GM19035 (cell line): ENCODE measurements around the gene KLF3.
"Not testable (repeated sequence)": the region's sequence is repeated elsewhere in the genome, so short reads cannot be mapped to it uniquely, and the experiment has no call there.

ENCODE experiments used
- ATAC-seq: cut with Tn5 transposase; IDR thresholded peaks from one replicate; pipeline ENCODE4 v1.9.1; 2021; ENCODE audit not compliant: unreplicated experiment

KLF3 gene

DNA sequence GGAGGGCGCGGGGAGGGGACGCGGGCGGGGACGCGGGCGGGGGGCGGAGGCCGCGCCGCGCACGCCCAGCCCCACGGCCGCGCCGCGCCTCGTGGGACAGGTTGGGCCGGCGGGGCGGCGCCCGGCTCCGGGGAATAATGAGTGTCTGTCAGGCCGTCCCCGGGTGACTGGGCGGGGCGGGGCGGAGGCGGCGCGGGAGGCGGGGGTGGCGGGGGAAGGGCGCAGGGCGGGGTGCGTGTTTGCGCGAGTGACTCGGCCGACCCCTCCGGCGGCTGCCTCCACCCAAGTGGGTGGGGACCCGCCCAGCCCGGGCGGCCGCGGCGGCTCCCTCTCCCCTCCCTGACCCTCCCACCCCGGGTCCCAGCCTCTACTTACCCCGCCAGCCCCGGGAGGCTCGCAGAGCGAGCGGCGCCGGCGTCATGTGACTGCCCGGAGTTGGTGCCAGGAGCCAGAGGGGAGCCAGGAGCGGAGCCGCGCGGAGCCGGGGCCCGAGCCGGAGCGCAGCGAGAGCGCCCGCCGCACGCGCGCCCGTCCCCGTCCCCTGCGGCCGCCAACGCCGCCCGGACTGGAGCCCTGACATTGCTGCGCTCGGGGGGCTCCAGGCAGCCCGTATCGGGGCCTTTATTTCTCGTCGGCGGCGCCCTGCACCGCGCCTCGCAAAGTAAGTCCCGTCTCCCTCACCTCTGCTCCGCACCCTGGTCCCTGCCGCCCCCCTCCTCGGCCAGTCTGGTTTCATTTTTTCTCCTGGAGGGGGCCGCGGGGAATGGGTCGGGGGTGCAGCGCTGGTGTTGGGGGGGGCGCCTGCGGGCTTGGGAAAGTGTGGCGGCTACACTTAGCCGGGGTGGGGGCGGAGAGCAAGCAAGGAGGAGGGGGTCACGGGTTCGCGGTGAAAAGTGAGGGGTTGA lies at the start of gene KLF3:
Gene KLF3, plus strand, starts transcription at position 399 of the 905 bp plus-strand sequence. CDS start 16,427 bp downstream, outside the sequence.
- peak; percentile 72 for ATAC-seq

GRCh38 chr4:38614231-38614630 lies 49.8 kb upstream of the KLF3 start:
- ATAC-seq: no peak

DNA sequence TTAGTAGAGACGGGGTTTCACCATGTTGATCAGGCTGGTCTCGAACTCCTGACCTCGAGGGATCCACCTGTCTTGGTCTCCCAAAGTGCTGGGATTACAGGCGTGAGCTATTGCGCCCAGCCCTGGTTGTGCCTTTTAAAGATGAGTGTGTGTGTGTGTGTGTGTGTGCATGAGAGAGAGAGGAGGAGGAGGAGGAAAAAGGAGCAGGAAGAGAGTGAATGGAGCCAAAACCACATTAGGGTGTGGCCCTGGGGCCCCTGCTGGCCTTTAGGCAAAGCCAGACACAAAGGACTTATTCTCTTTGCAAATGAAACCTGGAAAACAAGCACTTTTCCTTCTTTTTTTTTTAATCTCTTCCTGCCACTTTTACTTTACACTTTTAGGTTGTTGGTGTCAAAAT lies 48.2 kb upstream of the KLF3 start:
- ATAC-seq: no peak

DNA sequence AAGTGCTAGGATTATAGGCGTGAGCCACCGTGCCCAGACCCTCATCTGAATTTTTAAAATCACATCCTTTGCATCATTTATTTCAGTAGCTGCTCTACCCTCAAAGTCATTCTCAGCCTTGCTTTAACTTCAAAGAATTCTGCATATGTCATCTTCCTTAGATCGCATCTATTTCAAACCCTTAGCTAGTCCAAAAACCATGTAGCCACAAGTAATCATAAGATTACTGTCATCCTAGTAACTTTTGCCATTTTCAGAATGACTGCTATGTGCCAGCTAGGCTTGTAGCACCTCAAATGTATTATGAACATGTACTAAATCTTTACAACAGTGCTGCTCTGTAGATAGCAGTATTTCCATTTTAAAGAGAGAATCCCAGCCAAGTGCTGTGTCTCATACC lies 45.5 kb upstream of the KLF3 start:
- no peak for ATAC-seq

DNA sequence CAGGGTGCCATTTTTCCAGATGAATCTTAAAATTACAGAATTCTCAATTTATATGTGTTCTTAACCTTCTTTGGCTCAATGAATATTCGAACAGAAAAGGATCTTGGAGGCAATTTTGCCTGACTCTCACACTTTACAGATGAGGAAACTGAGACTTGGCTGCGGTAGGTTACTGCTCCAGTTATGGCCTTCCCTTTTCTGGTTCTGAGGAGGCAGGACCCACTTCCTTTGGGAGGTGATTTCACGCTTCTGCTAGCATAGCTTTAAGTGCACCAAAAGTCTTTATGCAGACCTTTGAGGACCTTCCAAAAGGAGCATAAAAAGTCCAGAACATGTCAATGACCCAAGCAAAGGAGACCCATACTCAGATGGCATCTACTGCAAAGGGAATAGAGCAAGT lies 44.7 kb upstream of the KLF3 start:
- no peak for ATAC-seq

DNA sequence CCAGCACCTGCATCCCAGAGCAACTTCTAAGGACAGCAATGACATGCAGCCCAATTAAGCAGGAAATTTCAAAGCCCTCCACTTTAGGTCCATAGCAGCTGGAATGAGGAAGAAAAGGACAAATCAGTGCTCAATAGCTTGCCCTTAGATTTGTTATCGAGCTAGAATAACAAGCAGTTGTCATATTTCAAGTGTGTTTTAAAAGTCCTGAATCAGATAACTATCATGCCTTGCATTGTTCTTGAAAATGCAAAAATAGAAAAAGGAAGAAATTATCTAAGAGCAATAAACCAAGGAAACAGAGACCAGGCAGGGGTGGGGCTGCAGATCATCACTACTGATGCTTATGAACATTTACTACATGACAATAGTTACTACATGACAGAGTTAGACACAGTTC lies 43.9 kb upstream of the KLF3 start:
- no peak for ATAC-seq

DNA sequence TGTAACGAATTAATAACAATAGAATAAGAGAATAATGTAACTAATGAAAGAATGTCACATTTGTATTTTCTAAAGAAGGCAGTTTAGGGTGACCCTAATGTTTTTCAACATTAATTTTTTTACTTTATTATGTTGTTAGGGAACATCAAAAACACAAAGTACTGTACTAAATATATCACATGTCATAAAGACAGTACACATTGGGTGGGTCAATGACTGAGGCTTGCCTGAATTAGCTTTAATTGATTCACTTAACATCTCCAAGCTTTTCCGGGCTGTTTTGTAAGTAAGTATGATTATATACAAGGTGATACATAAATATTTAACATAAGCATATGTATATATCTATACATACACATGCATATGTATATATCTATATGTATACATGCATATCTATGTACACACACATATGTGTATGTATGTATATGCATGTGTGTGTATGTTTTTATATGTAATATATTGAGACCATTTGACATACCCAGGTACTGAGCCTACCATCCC lies 43.4 kb upstream of the KLF3 start:
- ATAC-seq: no peak

- no peak for ATAC-seq
Measured at GRCh38 chr4:38621028-38621684, 42.8 kb upstream of the KLF3 start.

GRCh38 chr4:38621831-38622230 lies 42.2 kb upstream of the KLF3 start:
- no peak for ATAC-seq

GRCh38 chr4:38622340-38622739 lies 41.7 kb upstream of the KLF3 start:
- ATAC-seq: not testable (repeated sequence)

DNA sequence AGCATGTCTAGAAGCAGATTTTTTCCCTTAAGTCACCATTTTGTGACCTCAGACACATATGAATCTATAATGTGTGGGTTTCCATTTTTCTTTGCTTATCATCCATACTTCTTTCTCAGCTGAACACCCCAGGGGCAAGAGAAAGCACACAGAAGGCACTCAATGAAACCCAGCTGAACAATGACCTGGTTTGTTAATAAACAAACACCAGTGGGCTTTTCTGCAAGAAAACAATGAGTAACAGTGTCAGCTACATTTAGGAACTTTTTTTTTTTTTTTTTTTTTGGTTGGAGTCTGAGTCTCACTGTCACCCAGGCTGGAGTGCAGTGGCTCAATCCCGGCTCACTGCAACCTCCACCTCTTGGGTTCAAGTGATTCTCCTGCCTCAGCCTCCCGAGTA lies 40.7 kb upstream of the KLF3 start:
- no peak for ATAC-seq

- no peak for ATAC-seq
Measured at GRCh38 chr4:38624311-38624710, 39.7 kb upstream of the KLF3 start.

GRCh38 chr4:38625508-38625907 lies 38.5 kb upstream of the KLF3 start:
- no peak for ATAC-seq

DNA sequence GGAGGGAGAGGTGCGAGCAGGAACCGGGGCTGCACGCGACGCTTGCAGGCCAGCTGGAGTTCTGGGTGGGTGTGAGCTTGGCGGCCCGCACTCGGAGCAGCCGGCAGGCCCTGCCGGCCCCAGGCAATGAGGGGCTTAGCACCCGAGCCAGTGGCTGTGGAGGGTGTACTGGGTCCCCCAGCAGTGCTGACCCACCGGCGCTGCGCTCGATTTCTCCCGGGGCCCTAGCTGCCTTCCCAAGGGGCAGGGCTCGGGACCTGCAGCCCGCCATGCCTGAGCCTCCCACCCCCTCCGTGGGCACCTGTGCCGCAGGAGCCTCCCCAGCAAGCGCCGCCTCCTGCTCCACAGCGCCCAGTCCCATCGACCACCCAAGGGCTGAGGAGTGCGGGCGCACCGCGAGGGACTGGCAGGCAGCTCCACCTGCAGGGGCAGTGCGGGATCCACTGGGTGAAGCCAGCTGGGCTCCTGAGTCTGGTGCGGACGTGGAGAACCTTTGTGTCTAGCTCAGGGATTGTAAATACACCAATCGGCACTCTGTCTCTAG lies 37.0 kb upstream of the KLF3 start:
- not testable (repeated sequence) for ATAC-seq

- no peak for ATAC-seq
Measured at GRCh38 chr4:38630519-38630918, 33.5 kb upstream of the KLF3 start.

DNA sequence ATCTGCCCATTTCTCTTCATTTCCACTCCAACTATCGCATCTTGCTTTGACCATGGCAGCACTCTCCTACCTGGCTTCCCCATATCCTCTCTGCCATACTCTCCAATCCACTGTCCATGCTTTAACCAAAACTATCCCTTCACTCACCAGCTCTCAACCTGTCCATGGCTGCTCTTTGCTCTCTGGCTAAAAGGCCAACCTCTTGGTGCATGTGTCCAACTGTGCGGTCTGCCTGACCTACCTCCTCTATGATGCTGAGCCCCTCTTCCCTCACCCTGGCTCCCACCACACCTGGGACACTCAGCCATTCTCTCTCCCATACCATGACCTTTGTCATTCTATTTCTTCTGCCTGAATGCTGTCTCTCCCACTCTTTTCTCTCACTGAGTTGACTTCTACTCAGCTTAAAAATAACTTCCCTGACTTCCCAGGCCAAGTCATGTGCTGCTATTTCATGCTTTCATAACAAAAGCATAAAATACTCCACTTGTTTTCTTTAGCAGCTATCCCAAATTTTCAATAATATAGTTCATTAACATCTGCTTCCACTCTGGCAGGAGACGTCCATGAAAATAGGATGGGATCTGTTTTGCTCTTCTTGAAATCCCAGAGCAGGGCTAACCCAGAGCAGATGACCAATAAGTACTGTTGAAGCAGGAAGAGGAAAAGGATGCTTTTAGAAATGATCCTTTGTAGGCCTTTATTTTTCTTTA lies 29.8 kb upstream of the KLF3 start:
- ATAC-seq: no peak

GRCh38 chr4:38639242-38639641 lies 24.8 kb upstream of the KLF3 start:
- ATAC-seq: no peak

- no peak for ATAC-seq
Measured at GRCh38 chr4:38641811-38642210, 22.2 kb upstream of the KLF3 start.

GRCh38 chr4:38644201-38644600 lies 19.8 kb upstream of the KLF3 start:
- ATAC-seq: no peak

DNA sequence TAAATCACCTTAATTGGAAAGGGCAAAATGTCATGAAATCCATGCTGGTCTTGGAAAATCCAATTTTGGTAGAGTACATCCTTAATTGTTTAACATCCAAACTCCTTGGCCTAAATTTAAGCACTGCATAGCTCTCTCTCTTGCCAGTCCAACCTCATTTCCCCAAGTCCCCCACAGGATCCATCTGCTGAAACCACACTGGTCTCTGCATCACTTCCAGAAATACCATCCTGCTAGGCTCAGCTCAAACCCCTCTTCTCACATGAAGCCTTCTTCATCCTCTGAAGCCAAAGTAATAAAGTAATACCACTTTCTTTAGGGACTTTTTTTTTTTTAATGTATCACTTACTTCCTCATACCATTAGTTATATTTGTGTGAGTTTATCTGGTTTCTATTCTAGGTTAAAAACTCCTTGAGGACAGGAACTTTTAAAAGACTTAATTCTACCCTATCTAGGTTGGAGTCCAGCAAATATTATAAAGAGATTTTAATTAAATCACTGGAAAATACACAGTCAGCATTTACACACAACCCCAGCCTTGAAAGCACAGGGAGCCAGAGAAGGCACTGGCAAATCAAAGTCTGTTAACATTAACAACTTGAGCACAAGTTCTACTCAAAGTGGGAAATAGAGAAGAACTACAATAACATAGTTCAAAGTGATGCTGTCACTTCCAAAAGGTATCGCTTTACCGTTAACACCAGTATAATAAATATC lies 16.7 kb upstream of the KLF3 start:
- no peak for ATAC-seq

DNA sequence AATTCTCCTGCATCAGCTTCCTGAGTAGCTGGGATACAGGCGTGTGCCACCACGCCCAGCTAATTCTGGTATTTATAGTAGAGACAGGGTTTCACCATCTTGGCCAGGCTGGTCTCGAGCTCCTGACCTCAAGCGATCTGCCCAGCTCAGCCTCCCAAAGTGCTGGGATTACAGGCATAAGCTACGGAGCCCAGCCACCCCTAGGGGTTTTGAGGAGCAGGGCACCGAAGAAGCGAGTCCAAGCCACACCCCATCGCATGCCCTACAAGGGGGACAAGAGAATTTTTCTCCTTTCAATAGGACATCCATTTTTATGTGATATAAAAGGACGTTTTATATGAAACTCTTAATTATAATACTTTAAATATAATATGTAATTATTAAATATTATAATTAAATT lies 13.9 kb upstream of the KLF3 start:
- ATAC-seq: no peak
